ENCODE measurements around the gene SFRP2. TPM values are rescaled to one million over a fixed set of nuclear protein-coding genes. Genes with fewer than 3 reads are reported as not detected.

The SFRP2 gene
- total RNA-seq, 2 donors from 2014 or later: 157 to 313 TPM

- no peak for DNase-seq (ENCODE audit: low spot score)
- intact Hi-C loops (cut with DNase I): no loop called here
Measured at GRCh38 chr4:153799694-153800074, 10.8 kb upstream of the SFRP2 start.

- intact Hi-C loops (cut with DNase I): no loop called here
- no peak for DNase-seq (ENCODE audit: low spot score)
Measured at GRCh38 chr4:153798901-153799693, 10.2 kb upstream of the SFRP2 start.

- intact Hi-C loops (cut with DNase I): no loop called here
- no peak for DNase-seq (ENCODE audit: low spot score)
Measured at GRCh38 chr4:153798420-153798819, 9.5 kb upstream of the SFRP2 start.

GRCh38 chr4:153794006-153794405 lies 5.1 kb upstream of the SFRP2 start:
- intact Hi-C loops (cut with DNase I): no loop called here
- DNase-seq (ENCODE audit: low spot score): no peak

- intact Hi-C loops (cut with DNase I): no loop called here
- no peak for DNase-seq (ENCODE audit: low spot score)
Measured at GRCh38 chr4:153792618-153793247, 3.9 kb upstream of the SFRP2 start.

- peak; percentile 86 for DNase-seq (ENCODE audit: low spot score)
- intact Hi-C loops (cut with DNase I): no loop called here
Measured at GRCh38 chr4:153791746-153792617, 3.1 kb upstream of the SFRP2 start.

GRCh38 chr4:153790962-153791551 lies 2.2 kb upstream of the SFRP2 start:
- peak; percentile 86 for DNase-seq (ENCODE audit: low spot score)
- intact Hi-C loops (cut with DNase I): no loop called here

- intact Hi-C loops (cut with DNase I): no loop called here
- no peak for DNase-seq (ENCODE audit: low spot score)
Measured at GRCh38 chr4:153790500-153790865, 1.6 kb upstream of the SFRP2 start.

- no peak for DNase-seq (ENCODE audit: low spot score)
- intact Hi-C loops (cut with DNase I): loop anchor here (10.0 kb wide), 2 partner anchors 525 to 535 kb away; no protein-coding TSS in a partner anchor
Measured at GRCh38 chr4:153789741-153790499, 1.0 kb upstream of the SFRP2 start.

- peak; percentile 85 for DNase-seq (ENCODE audit: low spot score)
- intact Hi-C loops (cut with DNase I): loop anchor here (10.0 kb wide), 2 partner anchors 527 to 537 kb away; no protein-coding TSS in a partner anchor
Measured at GRCh38 chr4:153788051-153788412, 851 bp downstream of the SFRP2 start.

GRCh38 chr4:153787575-153787974 lies 1.3 kb downstream of the SFRP2 start:
- intact Hi-C loops (cut with DNase I): loop anchor here (10.0 kb wide), 2 partner anchors 527 to 537 kb away; no protein-coding TSS in a partner anchor
- DNase-seq (ENCODE audit: low spot score): no peak

- DNase-seq (ENCODE audit: low spot score): no peak
- intact Hi-C loops (cut with DNase I): loop anchor here (10.0 kb wide), 2 partner anchors 528 to 538 kb away; no protein-coding TSS in a partner anchor
Measured at GRCh38 chr4:153787061-153787560, 1.8 kb downstream of the SFRP2 start.

- intact Hi-C loops (cut with DNase I): loop anchor here (10.0 kb wide), 2 partner anchors 529 to 539 kb away; no protein-coding TSS in a partner anchor
- DNase-seq (ENCODE audit: low spot score): no peak
Measured at GRCh38 chr4:153785910-153786721, 2.8 kb downstream of the SFRP2 start.

- DNase-seq (ENCODE audit: low spot score): no peak
Measured at GRCh38 chr4:153784166-153784699, 4.7 kb downstream of the SFRP2 start.

GRCh38 chr4:153782581-153782980 lies 6.3 kb downstream of the SFRP2 start:
- DNase-seq (ENCODE audit: low spot score): no peak
- intact Hi-C loops (cut with DNase I): loop anchor here (10.0 kb wide), 2 partner anchors 532 to 542 kb away; no protein-coding TSS in a partner anchor

More at GRCh38 chr4:153784166-153784699, 4.7 kb downstream of the SFRP2 start:
- intact Hi-C loops (cut with DNase I): loop anchor here (10.0 kb wide), 2 partner anchors 531 to 541 kb away; no protein-coding TSS in a partner anchor

- no peak for DNase-seq (ENCODE audit: low spot score)
- intact Hi-C loops (cut with DNase I): loop anchor here (10.0 kb wide), 2 partner anchors 533 to 543 kb away; no protein-coding TSS in a partner anchor
Measured at GRCh38 chr4:153781717-153782416, 7.0 kb downstream of the SFRP2 start.

Data from posterior vena cava (tissue), 2 donors.